ENCODE measurements around the gene GPR146. TPM values are rescaled to one million over a fixed set of nuclear protein-coding genes. Genes with fewer than 3 reads are reported as not detected.

GPR146 gene
- total and polyA plus RNA-seq, 9 of the 15 experiments (the other 6 are each of a cell fraction or from before 2014, with no cell fraction given): 0.22 to 3.6 (median 0.64) TPM; not detected in 2

GRCh38 chr7:1093916-1094508 is 49.7 kb downstream of the GPR146 start (continued):
- TF ChIP-seq ZBTB49 (CRISPR knock-in tag; IDR thresholded peaks at IDR 0.05; ENCODE audit: borderline replicate concordance) (no peak), SIN3B (IDR thresholded peaks at IDR 0.05; ENCODE audit: low read depth) (no peak), HMG20A (CRISPR knock-in tag; conservative IDR thresholded peaks at IDR 0.05) (no peak), CREB3 (tag; conservative IDR thresholded peaks at IDR 0.05; ENCODE audit: low read depth) (no peak), DNMT1 (IDR thresholded peaks at IDR 0.05) (no peak), CBX2 (IDR thresholded peaks at IDR 0.05; ENCODE audit: insufficient read depth, low read length, poor library complexity, severe bottlenecking) (no peak), RAD51 (IDR thresholded peaks at IDR 0.05; ENCODE audit: borderline replicate concordance, low read depth) (no peak), ZNF384 (IDR thresholded peaks at IDR 0.05; ENCODE audit: low read depth, low read length) (no peak)
- TF ChIP-seq, protein P1, sequence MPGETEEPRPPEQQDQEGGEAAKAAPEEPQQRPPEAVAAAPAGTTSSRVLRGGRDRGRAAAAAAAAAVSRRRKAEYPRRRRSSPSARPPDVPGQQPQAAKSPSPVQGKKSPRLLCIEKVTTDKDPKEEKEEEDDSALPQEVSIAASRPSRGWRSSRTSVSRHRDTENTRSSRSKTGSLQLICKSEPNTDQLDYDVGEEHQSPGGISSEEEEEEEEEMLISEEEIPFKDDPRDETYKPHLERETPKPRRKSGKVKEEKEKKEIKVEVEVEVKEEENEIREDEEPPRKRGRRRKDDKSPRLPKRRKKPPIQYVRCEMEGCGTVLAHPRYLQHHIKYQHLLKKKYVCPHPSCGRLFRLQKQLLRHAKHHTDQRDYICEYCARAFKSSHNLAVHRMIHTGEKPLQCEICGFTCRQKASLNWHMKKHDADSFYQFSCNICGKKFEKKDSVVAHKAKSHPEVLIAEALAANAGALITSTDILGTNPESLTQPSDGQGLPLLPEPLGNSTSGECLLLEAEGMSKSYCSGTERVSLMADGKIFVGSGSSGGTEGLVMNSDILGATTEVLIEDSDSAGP (CRISPR knock-in tag; IDR thresholded peaks at IDR 0.05): no peak
